ENCODE results near the gene ZNF557.
"Not testable (repeated sequence)": the region's sequence is repeated elsewhere in the genome, so short reads cannot be mapped to it uniquely, and the experiment has no call there.

ZNF557 gene

GRCh38 chr19:7069042-7069903, at the start of gene ZNF557:
TSS of gene ZNF557 (plus strand) at chr19:7069703. CDS start at chr19:7075075, 5,372 bp downstream.
- FAIRE-seq = peak; percentile 88

- FAIRE-seq = not testable (repeated sequence)
These were observed 48.2 kb upstream of the ZNF557 start, which contains the start of gene MBD3L2B for GRCh38 chr19:7021331-7021730. TSS of gene MBD3L2B (minus strand) at chr19:7021431. CDS start at chr19:7021397, 34 bp downstream.

DNA sequence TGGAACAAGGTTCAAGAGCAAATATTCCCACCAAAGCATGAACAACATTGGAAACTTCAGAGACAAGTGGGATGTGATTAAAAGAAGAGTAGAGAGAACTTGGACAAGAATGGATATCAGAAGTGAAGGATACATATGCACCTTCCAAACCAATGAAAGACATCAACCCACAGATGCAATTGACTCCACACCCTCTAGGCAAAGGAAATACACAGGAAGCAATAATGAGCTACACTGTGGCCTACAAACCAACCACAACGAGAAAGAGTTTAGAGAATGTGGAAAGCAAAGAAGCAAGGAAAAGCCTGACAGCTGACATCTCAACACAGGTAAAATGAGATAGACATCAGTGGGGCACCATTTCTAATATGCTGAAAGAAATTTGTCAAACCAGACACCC, 40.7 kb upstream of the ZNF557 start:
- not testable (repeated sequence) for FAIRE-seq

DNA sequence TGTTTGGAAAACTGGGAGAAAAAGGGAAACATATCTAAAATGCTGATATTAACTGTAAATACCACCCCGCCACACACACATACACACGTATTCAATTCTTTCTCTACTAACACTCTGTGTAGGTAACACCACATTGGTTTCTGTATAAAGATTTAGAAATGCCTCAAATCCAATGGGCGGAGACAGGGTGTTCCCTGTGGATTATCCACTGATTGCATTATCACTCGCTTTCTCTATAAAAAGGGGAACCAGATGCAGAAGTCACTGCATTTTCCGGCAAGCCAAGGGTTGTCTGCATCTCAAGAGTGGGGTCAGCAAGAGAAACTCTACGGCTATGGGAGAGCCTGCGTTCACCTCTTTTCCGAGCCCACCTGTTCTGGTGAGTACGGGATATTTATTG, 39.2 kb upstream of the ZNF557 start, which contains the start of gene MBD3L5:
Gene MBD3L5, plus strand, starts transcription at position 301 of the 400 bp plus-strand sequence. Its CDS starts 34 bp downstream, at position 335.
- FAIRE-seq = not testable (repeated sequence)

- FAIRE-seq = not testable (repeated sequence)
These were observed 29.4 kb upstream of the ZNF557 start, which contains the start of gene MBD3L4 for GRCh38 chr19:7040079-7040478. TSS of gene MBD3L4 (minus strand) at chr19:7040179. CDS start at chr19:7040144, 35 bp downstream.

- FAIRE-seq = not testable (repeated sequence)
These were observed 27.9 kb upstream of the ZNF557 start for GRCh38 chr19:7041563-7041962.

DNA sequence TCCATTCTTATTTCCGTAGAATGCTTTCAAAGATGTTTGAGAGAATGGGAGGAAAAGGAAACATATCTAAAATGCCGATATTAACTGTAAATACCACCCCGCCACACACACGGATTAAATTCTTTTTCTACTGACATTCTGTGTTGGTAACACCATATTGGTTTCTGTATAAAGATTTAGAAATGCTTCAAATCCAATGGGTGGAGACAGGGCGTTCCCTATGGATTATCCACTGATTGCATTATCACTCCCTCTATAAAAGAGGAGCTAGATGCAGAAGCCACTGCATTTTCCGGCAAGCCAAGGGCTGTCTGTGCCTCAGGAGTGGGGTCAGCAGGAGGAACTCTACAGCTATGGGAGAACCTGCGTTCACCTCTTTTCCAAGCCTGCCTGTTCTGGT, 20.5 kb upstream of the ZNF557 start, which contains the start of gene MBD3L2:
Gene MBD3L2, plus strand, starts transcription at position 301 of the 400 bp plus-strand sequence. Its CDS starts 53 bp downstream, at position 354.
- not testable (repeated sequence) for FAIRE-seq

- not testable (repeated sequence) for FAIRE-seq
These were observed 18.1 kb upstream of the ZNF557 start for GRCh38 chr19:7051421-7051820.

DNA sequence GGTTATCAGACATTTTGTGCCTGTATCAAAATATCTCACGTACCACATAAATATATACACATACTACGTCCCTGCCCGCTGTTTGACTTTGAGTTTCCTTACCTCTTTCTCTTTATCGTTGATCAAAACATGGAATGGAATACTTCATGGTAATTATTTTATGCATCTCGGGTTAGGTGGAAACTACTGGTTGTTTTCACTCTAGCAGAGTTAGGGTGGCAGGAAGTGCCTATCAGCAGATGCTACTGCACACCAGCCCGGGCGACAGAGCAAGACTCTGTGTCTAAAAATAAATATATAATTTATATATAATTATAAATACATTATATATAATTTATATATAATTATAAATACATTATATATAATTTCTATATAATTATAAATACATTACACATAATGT, 16.6 kb upstream of the ZNF557 start:
- not testable (repeated sequence) for FAIRE-seq

DNA sequence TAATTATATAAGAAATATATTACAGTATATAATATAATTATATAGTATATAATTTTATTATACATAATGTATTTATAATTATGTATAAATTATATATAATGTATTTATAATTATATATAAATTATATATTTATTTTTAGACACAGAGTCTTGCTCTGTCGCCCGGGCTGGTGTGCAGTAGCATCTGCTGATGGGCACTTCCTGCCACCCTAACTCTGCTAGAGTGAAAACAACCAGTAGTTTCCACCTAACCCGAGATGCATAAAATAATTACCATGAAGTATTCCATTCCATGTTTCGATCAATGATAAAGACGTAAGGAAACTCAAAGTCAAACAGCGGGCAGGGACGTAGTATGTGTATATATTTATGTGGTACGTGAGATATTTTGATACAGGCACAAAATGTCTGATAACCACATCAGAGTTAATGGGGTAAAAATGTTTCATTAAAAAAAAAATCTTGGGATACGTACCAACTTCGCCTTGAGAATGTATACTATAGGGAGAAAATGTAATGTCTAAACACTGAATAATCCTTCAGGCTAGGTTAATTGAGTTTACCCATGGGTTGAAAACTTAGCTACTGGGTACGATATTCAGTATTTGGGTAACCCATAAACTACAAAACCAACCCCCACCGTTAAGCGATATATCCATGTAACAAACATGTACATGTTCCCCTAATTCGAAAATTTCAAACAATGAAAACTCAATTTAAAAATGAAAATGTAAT, 14.7 kb upstream of the ZNF557 start:
- not testable (repeated sequence) for FAIRE-seq

GRCh38 chr19:7055679-7056078, 13.8 kb upstream of the ZNF557 start:
- FAIRE-seq = not testable (repeated sequence)

GRCh38 chr19:7056371-7056770, 13.1 kb upstream of the ZNF557 start:
- FAIRE-seq = not testable (repeated sequence)

- not testable (repeated sequence) for FAIRE-seq
These were observed 10.9 kb upstream of the ZNF557 start, which contains the start of gene MBD3L3 for GRCh38 chr19:7058576-7058975. TSS of gene MBD3L3 (minus strand) at chr19:7058676. CDS start at chr19:7058605, 71 bp downstream.

DNA sequence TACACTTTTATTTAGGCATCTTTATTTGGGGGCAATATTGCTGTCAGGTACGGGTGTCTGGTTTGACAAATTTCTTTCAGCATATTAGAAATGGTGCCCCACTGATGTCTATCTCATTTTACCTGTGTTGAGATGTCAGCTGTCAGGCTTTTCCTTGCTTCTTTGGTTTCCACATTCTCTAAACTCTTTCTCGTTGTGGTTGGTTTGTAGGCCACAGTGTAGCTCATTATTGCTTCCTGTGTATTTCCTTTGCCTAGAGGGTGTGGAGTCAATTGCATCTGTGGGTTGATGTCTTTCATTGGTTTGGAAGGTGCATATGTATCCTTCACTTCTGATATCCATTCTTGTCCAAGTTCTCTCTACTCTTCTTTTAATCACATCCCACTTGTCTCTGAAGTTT, 9.5 kb upstream of the ZNF557 start:
- FAIRE-seq = not testable (repeated sequence)

DNA sequence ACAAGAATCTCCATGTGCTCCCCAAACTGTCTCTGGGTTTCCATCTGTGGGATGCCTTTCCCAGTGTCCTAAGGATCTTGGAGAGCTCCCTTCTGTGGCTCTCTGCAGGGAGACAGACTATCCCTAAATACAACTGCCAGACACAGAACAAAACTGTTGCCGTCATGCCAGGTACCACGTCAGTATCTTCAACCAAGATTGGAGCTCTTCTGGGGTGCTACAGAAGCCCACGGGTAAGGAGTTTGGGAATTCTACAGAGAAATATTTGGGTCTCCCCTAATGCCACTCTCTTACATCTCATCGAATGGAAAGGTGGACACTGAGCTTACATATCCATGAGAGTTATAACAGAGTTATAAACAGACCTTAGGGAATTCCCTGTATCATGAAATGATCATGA, 6.2 kb upstream of the ZNF557 start:
- FAIRE-seq = no peak

- FAIRE-seq = no peak
These were observed 5.6 kb upstream of the ZNF557 start for GRCh38 chr19:7063764-7064418.

DNA sequence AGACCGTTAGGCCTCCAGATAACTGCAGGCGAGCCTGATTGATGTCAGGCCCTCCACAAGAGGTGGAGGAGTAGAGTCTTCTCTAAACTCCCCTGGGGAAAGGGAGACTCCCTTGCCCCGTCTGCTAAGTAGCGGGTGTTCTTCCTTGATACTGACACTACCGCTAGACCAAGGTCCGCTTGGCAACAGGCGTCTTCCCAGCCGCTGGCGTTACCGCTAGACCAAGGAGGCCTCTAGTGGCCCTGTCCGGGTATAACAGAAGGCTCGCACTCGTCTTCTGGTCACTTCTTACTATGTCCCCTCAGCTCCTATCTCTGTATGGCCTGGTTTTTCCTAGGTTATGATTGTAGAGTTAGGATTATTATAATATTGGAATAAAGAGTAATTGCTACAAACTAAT, 2.4 kb upstream of the ZNF557 start:
- FAIRE-seq = not testable (repeated sequence)

DNA sequence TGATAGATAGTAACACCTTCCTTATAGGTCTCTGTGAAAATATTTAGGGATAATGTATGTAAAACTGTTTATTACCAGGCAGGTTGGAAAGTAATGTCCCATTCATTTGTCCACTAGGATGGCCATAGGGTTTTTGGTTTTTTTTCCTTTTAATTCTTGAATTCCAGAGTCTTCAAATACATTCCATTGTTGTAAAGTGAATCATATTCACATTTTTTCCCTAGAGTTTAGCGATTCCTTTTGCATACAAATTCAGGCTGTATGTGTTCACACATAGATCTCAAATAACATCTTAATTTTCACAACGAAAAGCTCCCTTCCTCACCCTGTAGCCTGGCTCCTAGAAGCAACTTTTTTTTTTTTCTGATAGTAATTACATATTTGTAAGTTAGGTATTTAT, 1.8 kb upstream of the ZNF557 start:
- no peak for FAIRE-seq

- FAIRE-seq = no peak
These were observed 904 bp upstream of the ZNF557 start for GRCh38 chr19:7068599-7068998.

DNA sequence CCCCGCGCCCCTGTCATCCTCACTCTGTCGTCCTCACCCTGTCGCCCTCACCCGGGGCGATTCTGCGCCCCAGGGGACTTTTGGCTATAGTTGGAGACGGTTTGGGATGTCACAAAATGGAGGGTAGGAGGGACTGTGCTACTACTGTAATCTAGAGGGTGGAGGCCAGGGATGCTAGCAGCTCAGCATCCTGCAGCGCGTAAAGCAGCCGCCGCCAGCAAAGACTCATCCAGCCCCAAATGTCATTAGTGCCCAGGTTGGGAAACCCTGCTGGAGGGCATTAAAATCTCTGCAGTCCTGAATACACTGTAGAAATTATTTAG, 362 bp downstream of the ZNF557 start:
- FAIRE-seq = no peak

DNA sequence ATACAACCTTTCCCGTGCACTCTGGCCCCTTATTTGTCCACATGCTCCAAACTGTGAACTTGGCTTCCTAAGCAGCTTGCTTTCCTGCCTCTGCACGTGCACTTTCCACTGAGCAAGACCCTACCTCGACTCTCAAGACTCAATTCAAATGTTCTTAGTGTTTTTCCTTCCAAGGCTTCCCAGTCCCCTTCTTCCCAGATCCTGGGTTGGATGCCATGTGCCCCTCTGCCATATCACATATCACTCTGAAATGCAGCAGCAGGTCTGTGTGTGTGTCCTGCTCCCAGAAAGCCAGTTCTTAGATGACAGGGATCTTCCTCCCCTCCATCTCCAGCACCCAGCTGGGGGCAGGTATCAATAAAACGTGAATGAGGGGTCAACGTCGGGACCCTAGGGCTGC, 3.0 kb downstream of the ZNF557 start:
- no peak for FAIRE-seq

- no peak for FAIRE-seq
These were observed 5.3 kb downstream of the ZNF557 start for GRCh38 chr19:7074705-7075282.

Measured in G401.6 (cell line).